GM19043 (cell line): Measurements from ENCODE around the gene OR51E2.

Experiments
- ATAC-seq: cut with Tn5 transposase; IDR thresholded peaks from one replicate; pipeline ENCODE4 v1.9.1; 2021; ENCODE audit warnings: low read depth; ENCODE audit not compliant: unreplicated experiment

OR51E2 gene

GRCh38 chr11:4664786-4665185, 32.9 kb downstream of the OR51E2 start:
- ATAC-seq: no peak

GRCh38 chr11:4664183-4664582, 33.5 kb downstream of the OR51E2 start:
- ATAC-seq: no peak

- ATAC-seq: no peak
Measured at GRCh38 chr11:4662876-4663275, 34.8 kb downstream of the OR51E2 start.

GRCh38 chr11:4658629-4659445, 38.8 kb downstream of the OR51E2 start:
- no peak for ATAC-seq

- no peak for ATAC-seq
Measured at GRCh38 chr11:4654635-4655369, 42.9 kb downstream of the OR51E2 start.

- no peak for ATAC-seq
Measured at GRCh38 chr11:4647766-4648165, 49.9 kb downstream of the OR51E2 start.

GRCh38 chr11:4645974-4646373, 51.7 kb downstream of the OR51E2 start:
- no peak for ATAC-seq

GRCh38 chr11:4644233-4644632, 53.4 kb downstream of the OR51E2 start:
- no peak for ATAC-seq

- no peak for ATAC-seq
Measured at GRCh38 chr11:4643682-4644081, 54.0 kb downstream of the OR51E2 start, which contains the start of gene OR51E1. TSS of gene OR51E1 (plus strand) at chr11:4643982. CDS start at chr11:4652527, 8,545 bp downstream.

- ATAC-seq: no peak
Measured at GRCh38 chr11:4643076-4643475, 54.6 kb downstream of the OR51E2 start.

GRCh38 chr11:4642043-4642442, 55.6 kb downstream of the OR51E2 start:
- no peak for ATAC-seq

- no peak for ATAC-seq
Measured at GRCh38 chr11:4641501-4641900, 56.2 kb downstream of the OR51E2 start.

- ATAC-seq: no peak
Measured at GRCh38 chr11:4639931-4640330, 57.7 kb downstream of the OR51E2 start.

- ATAC-seq: no peak
Measured at GRCh38 chr11:4637662-4638047, 60.0 kb downstream of the OR51E2 start.

GRCh38 chr11:4636962-4637661, 60.5 kb downstream of the OR51E2 start, which contains the start of gene OR51D1:
TSS of gene OR51D1 (plus strand) at chr11:4637477. CDS start at chr11:4639791, 2,314 bp downstream.
- ATAC-seq: peak; percentile 86

GRCh38 chr11:4636136-4636535, 61.5 kb downstream of the OR51E2 start:
- no peak for ATAC-seq
